ENCODE results near the gene ZDHHC14.
"Not testable (repeated sequence)": the region's sequence is repeated elsewhere in the genome, so short reads cannot be mapped to it uniquely, and the experiment has no call there.

Gene ZDHHC14

GRCh38 chr6:157552820-157553485 lies 172.0 kb downstream of the ZDHHC14 start:
- DNase-seq (ENCODE audit: low read depth in 2 of 2): no peak

- DNase-seq (ENCODE audit: low read depth in 2 of 2): no peak
Observed at GRCh38 chr6:157554747-157555146, 173.8 kb downstream of the ZDHHC14 start.

DNA sequence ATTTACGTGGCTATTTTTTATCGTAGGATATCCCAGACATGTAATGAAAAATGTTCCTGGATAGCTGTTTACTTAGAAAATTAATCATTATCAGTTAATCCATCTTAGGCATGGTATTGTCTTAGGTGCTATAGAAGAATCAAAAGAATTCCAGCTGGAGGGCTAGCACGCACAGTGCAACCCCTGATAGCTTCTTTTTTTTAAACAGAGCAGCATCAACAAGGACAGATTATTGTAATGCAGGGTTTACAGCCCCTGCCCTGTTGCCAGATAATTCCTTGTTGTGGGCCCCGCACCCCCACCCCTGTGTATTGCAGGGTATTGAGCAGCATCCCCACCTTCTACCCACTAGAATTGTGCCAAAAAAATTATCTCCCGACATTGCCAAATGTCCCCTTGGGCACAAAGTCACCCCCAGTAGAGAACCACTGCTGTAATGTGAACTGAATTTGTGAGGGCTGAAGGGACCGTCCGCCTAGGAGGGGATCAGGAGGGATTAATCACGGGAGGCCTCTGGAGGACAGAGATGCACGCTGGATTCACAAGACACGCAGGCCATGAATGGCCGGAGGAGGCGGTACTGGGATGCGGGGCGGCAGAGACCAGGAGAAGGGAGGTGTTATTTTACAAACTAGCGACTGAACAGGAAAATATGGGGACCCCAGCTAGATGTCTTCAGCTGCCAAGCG lies 174.6 kb downstream of the ZDHHC14 start:
- DNase-seq (ENCODE audit: low read depth in 2 of 2): no peak

- no peak for DNase-seq (ENCODE audit: low read depth in 2 of 2)
Observed at GRCh38 chr6:157556144-157556645, 175.2 kb downstream of the ZDHHC14 start.

DNA sequence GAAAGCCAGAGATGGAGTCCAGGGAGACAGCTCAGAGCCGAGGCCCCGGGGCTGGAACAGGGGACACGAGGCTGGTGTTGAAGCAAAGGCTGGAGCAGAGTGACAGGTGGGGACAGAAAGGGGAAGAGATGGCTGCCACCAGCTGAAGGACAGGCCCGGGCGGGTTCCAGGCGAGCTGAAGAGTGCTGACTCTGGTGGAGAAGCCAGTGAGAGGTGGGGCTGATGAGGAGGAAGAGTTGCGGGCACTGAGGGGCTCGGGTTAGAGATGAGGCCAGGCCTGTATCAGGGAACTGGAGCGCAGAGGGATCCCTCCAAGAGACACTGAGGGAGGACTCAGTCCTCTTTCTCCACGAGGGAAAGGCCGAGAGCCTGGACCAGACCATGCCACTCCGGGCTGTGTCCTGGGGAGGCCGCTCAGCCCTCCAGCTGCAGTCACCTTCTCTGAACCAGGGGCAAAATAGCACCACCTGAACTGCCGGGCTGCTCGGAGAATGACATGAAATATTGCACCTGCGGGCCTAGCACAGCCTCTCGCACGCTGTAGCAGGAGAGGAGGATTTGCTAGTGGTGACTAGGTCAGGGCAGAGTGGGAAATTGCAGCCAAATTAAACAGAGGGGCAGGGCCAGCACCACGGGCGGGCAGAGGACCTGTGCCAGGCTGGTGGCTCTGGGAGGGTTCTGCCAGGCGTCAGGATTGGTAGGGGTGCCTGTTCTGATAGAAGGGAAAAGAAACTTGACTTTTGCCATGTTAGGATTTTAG lies 175.9 kb downstream of the ZDHHC14 start:
- no peak for DNase-seq (ENCODE audit: low read depth in 2 of 2)

DNA sequence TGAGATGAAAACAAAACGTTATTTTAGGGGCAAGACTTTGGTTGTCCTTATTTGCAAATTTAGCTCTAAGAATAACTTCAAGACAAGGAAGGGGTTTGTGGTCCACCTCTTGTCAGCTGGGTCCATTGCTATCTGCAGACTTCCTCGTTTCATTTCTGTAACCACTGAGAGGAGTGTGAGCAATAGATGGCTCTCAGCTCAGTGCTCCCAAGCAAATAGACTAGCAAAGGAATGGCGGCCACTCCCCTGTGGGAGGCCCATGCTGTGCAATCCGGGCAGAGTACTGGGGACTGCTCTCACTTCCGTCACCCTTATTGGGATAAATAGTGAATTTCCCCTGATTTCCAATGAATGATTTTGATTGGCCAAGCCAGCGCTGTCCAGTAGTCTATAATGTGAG lies 176.6 kb downstream of the ZDHHC14 start:
- DNase-seq (ENCODE audit: low read depth in 2 of 2): no peak

GRCh38 chr6:157558049-157558448 lies 177.1 kb downstream of the ZDHHC14 start:
- no peak for DNase-seq (ENCODE audit: low read depth in 2 of 2)

GRCh38 chr6:157558487-157559200 lies 177.7 kb downstream of the ZDHHC14 start:
- DNase-seq (ENCODE audit: low read depth in 2 of 2): no peak

GRCh38 chr6:157559201-157559756 lies 178.3 kb downstream of the ZDHHC14 start:
- no peak for DNase-seq (ENCODE audit: low read depth in 2 of 2)

GRCh38 chr6:157560063-157560462 lies 179.1 kb downstream of the ZDHHC14 start:
- DNase-seq (ENCODE audit: low read depth in 2 of 2): not testable (repeated sequence)

GRCh38 chr6:157560691-157561413 lies 179.9 kb downstream of the ZDHHC14 start:
- no peak for DNase-seq (ENCODE audit: low read depth in 2 of 2)

- DNase-seq (ENCODE audit: low read depth in 2 of 2): no peak
Observed at GRCh38 chr6:157561414-157561790, 180.4 kb downstream of the ZDHHC14 start.

DNA sequence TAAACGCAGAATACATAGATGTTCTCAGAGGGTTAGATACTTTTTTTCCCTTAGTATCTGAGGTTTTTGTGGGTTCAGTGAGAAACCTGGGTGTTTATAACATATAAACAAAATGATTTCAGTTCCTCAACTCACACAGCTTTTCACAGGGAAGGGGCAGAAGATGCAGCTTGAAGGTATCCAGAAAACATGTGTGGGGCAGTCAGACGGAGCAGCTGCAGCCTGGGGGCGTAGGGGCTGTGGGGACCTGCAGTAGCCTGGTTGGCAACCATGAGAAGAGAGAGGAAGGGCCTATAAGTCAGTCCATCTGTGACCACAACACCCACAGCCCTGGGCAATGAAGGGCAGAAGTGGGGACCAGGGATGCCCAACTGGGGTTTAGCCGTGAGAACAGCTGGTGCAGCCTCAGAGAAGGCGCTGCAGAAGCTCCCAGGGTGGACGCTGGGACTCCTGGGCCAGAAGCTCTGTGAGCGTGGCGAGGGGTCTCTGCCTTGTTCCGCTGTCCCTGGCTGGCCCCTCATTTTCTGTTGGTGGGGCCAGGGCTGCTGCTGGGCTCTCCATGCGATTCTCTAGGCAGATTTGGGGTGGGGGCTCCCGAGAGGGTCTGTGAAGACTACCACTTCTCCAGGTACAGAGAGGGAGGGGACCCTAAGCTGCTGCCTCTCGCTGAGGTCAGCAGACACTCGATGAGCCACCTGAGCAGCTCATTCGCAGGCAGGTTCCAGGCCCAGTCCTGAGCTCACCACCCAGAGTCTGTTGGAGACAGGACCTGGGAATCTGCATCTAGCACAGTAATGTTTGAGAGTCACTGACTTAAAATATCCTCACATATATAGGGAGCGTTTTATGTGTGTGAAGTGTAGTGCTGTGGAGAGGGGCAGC lies 181.2 kb downstream of the ZDHHC14 start:
- DNase-seq (ENCODE audit: low read depth in 2 of 2): no peak

DNA sequence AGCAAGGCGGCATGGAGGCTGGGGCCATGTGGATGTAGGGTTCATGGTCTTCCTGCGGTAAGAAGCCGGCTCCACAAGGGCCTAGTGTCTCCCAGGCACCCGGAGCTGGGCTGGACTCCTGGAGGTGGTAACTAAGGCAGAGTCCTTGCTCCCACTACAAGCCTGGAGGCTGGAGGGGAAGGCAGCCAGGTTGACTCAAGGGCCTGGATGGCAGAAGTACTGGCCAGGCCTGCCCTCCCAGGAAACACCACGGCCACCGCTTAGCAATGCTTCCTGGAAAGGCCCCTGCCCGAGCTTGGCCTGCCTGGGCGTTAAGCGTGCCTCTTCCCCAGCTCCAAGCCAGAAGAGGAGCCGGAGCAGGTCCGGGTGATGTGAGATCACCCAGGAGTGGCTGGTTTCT lies 182.0 kb downstream of the ZDHHC14 start:
- DNase-seq (ENCODE audit: low read depth in 2 of 2): no peak

DNA sequence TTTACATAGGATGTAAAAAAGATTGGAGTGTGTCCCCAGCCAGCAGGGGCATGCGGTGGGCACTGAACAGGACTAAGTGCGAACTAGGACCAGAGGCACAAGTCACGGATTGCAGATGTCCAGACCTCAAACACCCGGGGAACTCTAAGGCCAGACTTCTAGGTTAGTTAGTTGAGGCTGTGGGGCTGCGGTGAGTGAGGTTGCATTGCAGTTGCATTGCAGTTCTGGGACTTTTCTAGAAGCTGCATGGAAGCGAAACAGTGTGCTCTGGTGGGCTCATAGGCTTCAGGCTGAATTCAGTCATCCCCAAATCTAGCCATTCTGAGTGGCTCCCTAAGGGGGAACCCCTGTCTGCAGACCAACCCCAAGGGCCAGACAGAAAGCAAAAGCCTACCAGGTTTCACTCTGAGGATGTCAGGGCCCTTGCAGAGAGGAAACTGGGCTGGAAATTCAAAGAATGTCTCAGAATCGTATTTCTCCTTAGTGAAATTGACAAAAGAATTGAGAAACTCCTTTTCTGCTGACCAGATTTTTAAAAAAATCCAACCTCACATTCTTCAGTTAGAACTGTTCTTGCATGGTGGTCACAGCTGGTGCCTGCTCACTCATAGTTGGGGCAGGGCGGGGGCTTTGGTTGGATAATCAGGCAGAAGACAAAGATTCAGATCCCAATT lies 182.8 kb downstream of the ZDHHC14 start:
- DNase-seq (ENCODE audit: low read depth in 2 of 2): no peak

DNA sequence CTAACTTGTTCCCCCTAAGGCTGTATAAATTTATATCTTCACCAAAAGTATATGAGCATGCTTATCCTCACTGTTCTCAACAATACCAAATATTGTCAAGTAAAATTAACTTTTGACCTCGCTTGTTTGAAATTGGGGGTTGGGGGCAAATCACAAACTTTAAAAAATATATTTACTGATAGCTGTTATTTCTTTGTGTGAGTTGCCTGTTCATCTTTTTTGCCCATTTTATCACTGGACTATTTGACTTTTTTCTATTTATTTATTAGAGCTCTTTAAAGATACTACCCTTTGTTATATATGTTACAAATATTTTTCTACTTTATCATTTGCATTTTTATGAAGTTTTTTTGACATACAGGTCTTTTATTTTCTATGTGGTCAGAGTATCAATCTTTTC lies 187.7 kb downstream of the ZDHHC14 start:
- no peak for DNase-seq (ENCODE audit: low read depth in 2 of 2)

GRCh38 chr6:157569543-157569942 lies 188.6 kb downstream of the ZDHHC14 start:
- DNase-seq (ENCODE audit: low read depth in 2 of 2): no peak

- DNase-seq (ENCODE audit: low read depth in 2 of 2): no peak
Observed at GRCh38 chr6:157570104-157570503, 189.1 kb downstream of the ZDHHC14 start.

- DNase-seq (ENCODE audit: low read depth in 2 of 2): no peak
Observed at GRCh38 chr6:157570752-157571151, 189.8 kb downstream of the ZDHHC14 start.
